Progenitor cell of endocrine pancreas (in vitro differentiated cells): Measurements from ENCODE around the gene SPEF1. TPM values are rescaled to one million over a fixed set of nuclear protein-coding genes. Genes with fewer than 3 reads are reported as not detected.

ENCODE experiments used
- DNase-seq: peaks from one replicate; pipeline ENCODE4 v3.0.0; 2021; ENCODE audit warnings: low spot score; ENCODE audit not compliant: unreplicated experiment
- H3K27ac Mint-ChIP-seq: 2 replicates; pipeline ENCODE4 v1.8.0; 2021; ENCODE audit warnings: mild to moderate bottlenecking, moderate library complexity, mixed read lengths
- H3K27me3 Mint-ChIP-seq: 2 replicates; pipeline ENCODE4 v1.8.0; 2021; ENCODE audit warnings: mixed read lengths
- H3K36me3 Mint-ChIP-seq: 2 replicates; pipeline ENCODE4 v1.8.0; 2022; ENCODE audit warnings: mixed read lengths; ENCODE audit not compliant: insufficient read depth
- H3K4me1 Mint-ChIP-seq: 2 replicates; pipeline ENCODE4 v1.8.0; 2021; ENCODE audit warnings: low read depth, mixed read lengths
- H3K4me3 Mint-ChIP-seq: 2 replicates; pipeline ENCODE4 v1.8.0; 2021; ENCODE audit warnings: low read depth, mild to moderate bottlenecking, moderate library complexity, mixed read lengths
- H3K9me3 Mint-ChIP-seq: 2 replicates; pipeline ENCODE4 v1.8.0; 2021; ENCODE audit warnings: low read depth, mixed read lengths
- CTCF ChIP-seq: fragments of 200-600 bp; sonication (generic); IDR thresholded peaks from one replicate; pipeline ENCODE4 v1.5.0; 2021; ENCODE audit warnings: antibody characterized with exemption, mild to moderate bottlenecking; ENCODE audit not compliant: unreplicated experiment
- total RNA-seq: library from RNA; stranded (reverse); gene quantifications from 2 replicates; pipeline ENCODE4 v1.2.1, GENCODE V29; 2021

The SPEF1 gene
- total RNA-seq, 1 donor from 2014 or later = 1.9 TPM

- Mint-ChIP-seq H3K4me1 (peaks cover 5% of the 10 kb centered on the region), H3K4me3 (no peak overlapping the region), H3K9me3 (no peaks in the 10 kb centered on the region), H3K27ac (no peak overlapping the region), H3K27me3 (peaks cover 44% of the 10 kb centered on the region), H3K36me3 (no peaks in the 10 kb centered on the region)
- no peak for DNase-seq
- no peak for TF ChIP-seq CTCF
Observed at GRCh38 chr20:3775457-3776108, 5.7 kb downstream of the SPEF1 start.

- H3K27me3 Mint-ChIP-seq = peaks cover 32% of the 10 kb centered on the region
- no peaks in the 10 kb centered on the region for H3K9me3 Mint-ChIP-seq
- H3K27ac Mint-ChIP-seq = no peak overlapping the region
- DNase-seq = no peak
- no peak for TF ChIP-seq CTCF
- peaks cover 8% of the 10 kb centered on the region for H3K4me1 Mint-ChIP-seq
- H3K4me3 Mint-ChIP-seq = no peak overlapping the region
- H3K36me3 Mint-ChIP-seq = no peaks in the 10 kb centered on the region
Observed at GRCh38 chr20:3771552-3772058, 9.6 kb downstream of the SPEF1 start.

- Mint-ChIP-seq H3K36me3 (no peaks in the 10 kb centered on the region), H3K9me3 (no peaks in the 10 kb centered on the region), H3K4me3 (peak overlapping the region; percentile 76), H3K27ac (peak overlapping the region; percentile 92), H3K4me1 (peaks cover 8% of the 10 kb centered on the region), H3K27me3 (peaks cover 25% of the 10 kb centered on the region)
- peak; percentile 68 for TF ChIP-seq CTCF
- DNase-seq = peak; percentile 57
Observed at GRCh38 chr20:3768342-3769130, 12.7 kb downstream of the SPEF1 start.

GRCh38 chr20:3767427-3768341 lies 13.6 kb downstream of the SPEF1 start, which contains the start of gene ADISSP:
ADISSP (minus strand) TSS chr20:3767753; CDS start chr20:3760100, 7,653 bp downstream.
- peak; percentile 94 for DNase-seq
- no peaks in the 10 kb centered on the region for H3K36me3 Mint-ChIP-seq

More at GRCh38 chr20:3767427-3768341, 13.6 kb downstream of the SPEF1 start, which contains the start of gene ADISSP:
- H3K27me3 Mint-ChIP-seq = peaks cover 24% of the 10 kb centered on the region
- peak within 1 kb of the TSS; percentile 76 for H3K4me3 Mint-ChIP-seq
- no peaks in the 10 kb centered on the region for H3K9me3 Mint-ChIP-seq
- H3K27ac Mint-ChIP-seq = peak within 1 kb of the TSS; percentile 92
- peak; percentile 13 for TF ChIP-seq CTCF
- H3K4me1 Mint-ChIP-seq = peaks cover 8% of the 10 kb centered on the region
